ENCODE data around the gene CA4. TPM values are rescaled to one million over a fixed set of nuclear protein-coding genes. Genes with fewer than 3 reads are reported as not detected.
"Not testable (repeated sequence)": the region's sequence is repeated elsewhere in the genome, so short reads cannot be mapped to it uniquely, and the experiment has no call there.

Gene CA4
- total RNA-seq, 1 donor from 2014 or later, result 73.1 TPM

DNA sequence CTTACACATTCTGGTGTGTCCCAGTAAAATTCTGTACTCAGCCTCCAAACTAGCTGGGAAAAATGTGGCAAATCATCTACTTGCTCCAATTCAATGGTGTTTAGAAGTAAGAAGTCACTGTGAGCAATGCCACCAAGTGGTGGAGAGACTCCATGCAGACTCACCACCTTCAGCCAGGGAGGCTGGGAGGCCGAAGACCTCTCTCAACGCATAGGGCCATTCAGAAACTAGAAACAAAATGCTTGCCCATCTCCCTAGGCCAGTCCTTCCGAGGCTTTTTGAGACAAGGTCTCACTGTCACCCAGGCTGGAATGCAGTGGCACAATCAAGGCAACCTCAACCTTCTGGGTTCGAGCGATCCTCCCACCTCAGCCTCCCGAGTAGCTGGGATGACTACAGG, 25.0 kb downstream of the CA4 start:
- H3K27me3 ChIP-seq; H3K9me3 ChIP-seq; H3K4me3 ChIP-seq; H3K27ac ChIP-seq; DNase-seq; intact Hi-C loops (cut with DNase I): not testable (repeated sequence)
- peak; percentile 42 for ATAC-seq
- Histone ChIP-seq H3K36me3 (peaks cover 20% of the 10 kb centered on the region), H3K4me1 (peaks cover 23% of the 10 kb centered on the region)
- TF ChIP-seq, protein P1, sequence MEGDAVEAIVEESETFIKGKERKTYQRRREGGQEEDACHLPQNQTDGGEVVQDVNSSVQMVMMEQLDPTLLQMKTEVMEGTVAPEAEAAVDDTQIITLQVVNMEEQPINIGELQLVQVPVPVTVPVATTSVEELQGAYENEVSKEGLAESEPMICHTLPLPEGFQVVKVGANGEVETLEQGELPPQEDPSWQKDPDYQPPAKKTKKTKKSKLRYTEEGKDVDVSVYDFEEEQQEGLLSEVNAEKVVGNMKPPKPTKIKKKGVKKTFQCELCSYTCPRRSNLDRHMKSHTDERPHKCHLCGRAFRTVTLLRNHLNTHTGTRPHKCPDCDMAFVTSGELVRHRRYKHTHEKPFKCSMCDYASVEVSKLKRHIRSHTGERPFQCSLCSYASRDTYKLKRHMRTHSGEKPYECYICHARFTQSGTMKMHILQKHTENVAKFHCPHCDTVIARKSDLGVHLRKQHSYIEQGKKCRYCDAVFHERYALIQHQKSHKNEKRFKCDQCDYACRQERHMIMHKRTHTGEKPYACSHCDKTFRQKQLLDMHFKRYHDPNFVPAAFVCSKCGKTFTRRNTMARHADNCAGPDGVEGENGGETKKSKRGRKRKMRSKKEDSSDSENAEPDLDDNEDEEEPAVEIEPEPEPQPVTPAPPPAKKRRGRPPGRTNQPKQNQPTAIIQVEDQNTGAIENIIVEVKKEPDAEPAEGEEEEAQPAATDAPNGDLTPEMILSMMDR (IDR thresholded peaks at IDR 0.05), result peak; percentile 31

DNA sequence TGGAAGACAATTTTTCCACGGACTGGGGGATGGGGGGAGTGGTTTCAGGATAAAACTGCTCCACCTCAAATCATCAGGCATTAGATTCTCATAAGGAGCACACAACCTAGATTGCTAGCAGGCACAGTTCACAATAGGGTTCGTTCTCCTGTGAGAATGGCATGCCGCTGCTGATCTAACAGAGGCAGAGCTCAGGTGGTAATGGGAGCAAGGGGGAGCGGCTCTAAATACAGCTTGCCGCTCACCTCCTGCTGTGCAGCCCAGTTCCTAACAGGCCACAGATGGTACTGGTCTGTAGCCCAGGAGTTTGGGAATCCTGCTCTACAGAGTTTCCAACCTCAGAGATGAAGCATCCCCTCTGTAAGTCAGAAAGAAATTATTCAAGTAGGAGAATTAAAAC, 27.0 kb downstream of the CA4 start:
- H3K9me3 ChIP-seq; H3K27ac ChIP-seq; H3K4me1 ChIP-seq; DNase-seq; intact Hi-C loops (cut with DNase I); ATAC-seq; H3K27me3 ChIP-seq; H3K4me3 ChIP-seq: not testable (repeated sequence)
- peaks cover 40% of the 10 kb centered on the region for H3K36me3 ChIP-seq

DNA sequence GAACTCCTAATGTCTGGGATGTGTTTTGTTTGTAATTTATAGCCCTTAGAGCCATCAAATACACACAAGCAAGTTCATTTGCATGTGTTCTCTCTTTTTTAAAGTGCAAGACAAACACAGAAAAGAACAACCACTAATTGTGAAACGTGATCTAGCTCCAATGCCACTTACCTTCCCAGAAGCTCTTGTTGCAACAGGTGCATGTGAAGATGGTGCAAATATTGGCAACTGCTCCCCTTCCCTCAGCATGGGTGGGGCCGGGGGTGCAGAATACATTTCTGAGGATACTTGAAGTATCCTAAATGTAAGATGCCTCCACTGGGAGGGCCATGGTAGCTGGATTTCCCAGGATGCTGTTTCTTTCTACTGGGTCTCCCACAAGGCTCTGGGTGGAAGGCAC, 28.4 kb downstream of the CA4 start:
- peaks cover 53% of the 10 kb centered on the region for H3K36me3 ChIP-seq
- H3K4me3 ChIP-seq; H3K4me1 ChIP-seq; H3K27me3 ChIP-seq; H3K27ac ChIP-seq; ATAC-seq; intact Hi-C loops (cut with DNase I); DNase-seq; H3K9me3 ChIP-seq: not testable (repeated sequence)

DNA sequence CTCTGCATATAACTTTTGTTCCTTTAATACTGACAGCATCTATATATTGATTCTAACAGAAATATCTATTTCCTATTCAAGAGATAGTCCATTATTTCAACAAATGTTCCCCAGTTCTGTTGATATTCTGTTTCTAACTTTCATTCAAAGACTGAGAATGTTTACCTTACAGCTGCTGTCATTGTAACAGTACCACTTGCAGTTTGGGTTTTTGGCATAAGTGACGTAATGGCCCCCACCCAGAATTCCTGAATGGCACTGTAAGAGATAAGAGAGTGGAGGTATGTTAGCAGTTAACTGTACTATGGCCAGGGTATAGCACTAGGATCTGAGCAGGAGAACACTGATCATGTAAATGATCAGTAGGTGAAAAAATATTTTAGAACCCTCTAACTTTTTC, 30.6 kb downstream of the CA4 start:
- intact Hi-C loops (cut with DNase I); DNase-seq; H3K4me1 ChIP-seq; H3K4me3 ChIP-seq; H3K9me3 ChIP-seq; H3K27ac ChIP-seq; H3K27me3 ChIP-seq; ATAC-seq: not testable (repeated sequence)
- peaks cover 73% of the 10 kb centered on the region for H3K36me3 ChIP-seq

DNA sequence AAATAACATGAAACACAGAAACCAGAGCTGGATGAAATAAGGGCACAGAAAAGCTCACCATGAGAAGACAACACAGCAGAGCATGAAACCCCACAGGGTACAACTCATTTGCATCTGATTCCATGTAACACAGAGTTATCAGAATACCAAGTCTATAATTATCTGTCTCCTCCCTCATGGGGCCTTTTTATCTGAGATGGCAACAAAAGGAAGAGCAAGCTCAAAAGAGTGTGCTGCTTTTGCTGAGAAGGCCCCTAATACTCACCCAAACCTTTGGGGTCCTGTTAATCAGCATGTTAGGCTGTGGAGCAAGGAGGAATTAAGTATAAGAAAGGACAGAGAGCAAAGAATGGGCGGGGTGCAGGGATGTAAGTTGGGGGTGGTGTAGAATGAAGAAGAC, 36.6 kb downstream of the CA4 start:
- H3K27ac ChIP-seq; H3K9me3 ChIP-seq; intact Hi-C loops (cut with DNase I); H3K4me1 ChIP-seq; DNase-seq; H3K27me3 ChIP-seq; ATAC-seq; H3K4me3 ChIP-seq: not testable (repeated sequence)
- H3K36me3 ChIP-seq, result peaks cover 85% of the 10 kb centered on the region

DNA sequence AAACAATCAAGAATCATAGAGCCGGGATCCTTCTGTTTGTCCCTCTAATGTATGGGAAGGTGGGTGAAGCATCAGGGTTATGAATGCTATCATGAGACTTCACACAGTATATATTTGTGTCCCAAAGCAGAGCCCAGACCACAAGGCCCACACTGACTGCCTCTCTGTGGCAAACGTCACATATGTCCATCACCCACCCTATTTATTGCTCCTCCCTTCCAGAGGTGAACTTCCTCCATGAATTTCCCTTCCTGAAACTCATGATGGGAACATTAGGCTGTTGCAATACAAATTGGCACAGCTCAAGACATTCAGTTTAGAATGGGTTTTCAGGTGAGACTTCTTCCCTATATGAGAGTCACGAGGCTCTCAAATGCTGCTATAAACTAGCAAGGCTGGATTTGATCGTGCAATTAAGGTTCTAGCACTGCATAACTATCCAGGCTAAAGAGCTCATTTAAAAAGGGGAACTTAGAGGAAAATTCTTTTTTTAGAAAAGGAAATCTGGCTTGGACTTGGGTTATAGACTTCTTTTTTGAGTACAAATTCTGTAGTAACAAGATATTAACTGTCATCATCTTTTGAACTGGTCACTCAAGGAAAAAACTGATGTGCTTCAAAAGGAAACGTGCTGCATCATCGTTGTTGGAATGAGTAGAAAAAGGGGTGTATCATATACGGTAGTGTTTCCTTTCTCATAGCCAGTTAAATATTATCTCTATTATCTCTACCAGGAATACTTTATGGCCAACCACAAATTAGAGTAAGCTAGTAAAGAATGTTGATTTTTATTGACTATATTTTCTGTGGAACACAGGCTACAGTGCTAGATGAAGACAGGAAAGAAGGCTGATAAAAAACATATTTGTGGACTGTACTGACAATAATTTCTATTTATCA, 37.3 kb downstream of the CA4 start:
- peaks cover 85% of the 10 kb centered on the region for H3K36me3 ChIP-seq

DNA sequence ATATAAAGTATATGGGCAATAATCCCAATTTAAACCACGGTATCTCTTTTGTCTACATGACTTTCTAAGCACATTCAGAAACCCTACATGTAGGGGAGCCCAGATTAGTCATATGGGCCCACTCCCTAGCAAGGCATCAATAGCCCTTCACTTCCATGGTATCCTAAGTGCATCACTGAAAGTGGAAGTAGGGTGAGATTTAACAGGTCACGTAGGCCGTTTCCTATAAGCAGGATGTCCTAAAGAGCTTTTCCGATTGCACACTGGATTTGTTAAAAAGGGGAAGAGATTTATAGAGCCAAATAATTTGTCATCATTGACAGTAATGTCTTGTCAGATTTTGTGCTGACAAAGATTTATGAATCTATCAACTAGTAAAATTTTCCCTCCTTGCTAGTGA, 39.0 kb downstream of the CA4 start:
- H3K27me3 ChIP-seq, result no peaks in the 10 kb centered on the region
- no peaks in the 10 kb centered on the region for H3K9me3 ChIP-seq
- no peaks in the 10 kb centered on the region for H3K4me1 ChIP-seq
- intact Hi-C loops (cut with DNase I), result no loop called here
- TF ChIP-seq, protein P1 (IDR thresholded peaks at IDR 0.05), result no peak
- H3K27ac ChIP-seq, result no peak overlapping the region
- ATAC-seq (peak; percentile 63), DNase-seq (no peak)
- H3K4me3 ChIP-seq, result no peak overlapping the region
- peaks cover 86% of the 10 kb centered on the region for H3K36me3 ChIP-seq

More for the DNA sequence above, 37.3 kb downstream of the CA4 start:
- ATAC-seq; H3K4me1 ChIP-seq; H3K9me3 ChIP-seq; intact Hi-C loops (cut with DNase I); H3K27me3 ChIP-seq; H3K4me3 ChIP-seq; DNase-seq: not testable (repeated sequence)
- H3K27ac ChIP-seq, result peak overlapping the region; percentile 4

DNA sequence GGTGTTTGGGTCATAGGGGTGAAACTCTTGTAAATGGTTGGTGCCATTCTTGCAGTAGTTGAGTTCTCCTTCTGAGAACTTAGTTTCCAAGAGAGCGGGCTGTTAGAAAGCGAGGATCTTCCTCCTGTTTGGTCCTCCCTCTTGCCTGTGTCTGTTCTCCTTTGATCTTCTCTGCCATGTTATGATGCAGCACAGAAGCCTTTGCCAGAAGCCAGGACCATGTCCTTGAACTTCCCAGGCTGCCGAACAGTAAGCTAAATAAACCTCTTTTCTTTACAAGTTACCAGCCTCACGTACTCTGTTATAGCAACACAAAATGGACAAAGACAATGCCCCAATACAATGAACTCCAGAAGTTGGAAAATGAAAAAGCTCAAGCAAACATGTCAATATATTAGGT, 40.3 kb downstream of the CA4 start:
- H3K36me3 ChIP-seq, result peaks cover 87% of the 10 kb centered on the region
- DNase-seq; intact Hi-C loops (cut with DNase I); H3K27ac ChIP-seq; H3K4me1 ChIP-seq; H3K9me3 ChIP-seq; H3K4me3 ChIP-seq; ATAC-seq; H3K27me3 ChIP-seq: not testable (repeated sequence)

DNA sequence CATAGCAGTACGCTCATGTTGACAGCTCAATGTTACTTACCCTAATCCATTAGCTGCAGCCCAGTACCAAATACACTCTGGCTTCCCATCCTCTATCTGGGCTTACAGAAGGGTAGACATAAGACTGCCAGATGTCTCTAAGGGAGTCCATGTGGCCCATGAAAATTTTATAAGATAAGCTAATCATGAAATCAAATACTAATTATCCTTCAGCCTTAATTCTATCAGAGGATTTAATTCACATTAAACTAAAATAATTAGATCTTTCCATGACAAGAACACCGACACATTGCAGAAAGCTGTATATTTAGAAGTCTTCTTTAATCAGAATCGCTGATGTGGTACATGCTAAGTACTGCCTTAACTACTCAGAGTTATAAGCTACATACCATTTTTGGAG, 43.3 kb downstream of the CA4 start:
- ATAC-seq; H3K27ac ChIP-seq; intact Hi-C loops (cut with DNase I); DNase-seq; H3K4me1 ChIP-seq; H3K9me3 ChIP-seq; H3K27me3 ChIP-seq; H3K4me3 ChIP-seq: not testable (repeated sequence)
- H3K36me3 ChIP-seq, result peaks cover 93% of the 10 kb centered on the region

Measured in upper lobe of right lung (tissue), 1 donor.